IMR-90 (cell line): Measurements from ENCODE around the gene PCMTD2. TPM values are rescaled to one million over a fixed set of nuclear protein-coding genes. Genes with fewer than 3 reads are reported as not detected.

Experiments used
- ATAC-seq: fragments of 200-7000 bp; cut with Tn5 transposase; 2 replicates; pipeline ENCODE4 v1.9.1; 2020; ENCODE audit warnings: low read depth, mild to moderate bottlenecking, moderate library complexity
- BruUV-seq: library from RNA; stranded (reverse); fragments of 400-500 nt; replicated peaks from 2 replicates; lab custom pipeline; 2021; lab: Mats Ljungman, UMichigan
- CTCF ChIA-PET: fragments of 300-600 bp; formaldehyde crosslinking; extraction: SDS; loops from one replicate; lab custom pipeline; 2021; ENCODE audit warnings: antibody characterized with exemption; lab: Yijun Ruan, JAX
- POLR2A ChIA-PET: fragments of 300-600 bp; sonication (Branson Sonifier 250); formaldehyde crosslinking; loops from one replicate; lab custom pipeline; 2022; ENCODE audit warnings: antibody characterized with exemption; ENCODE audit not compliant: unreplicated experiment; lab: Charles Lee
- DNase-seq: peaks from one replicate; pipeline ENCODE4 v3.0.0; 2013
- H2AFZ ChIP-seq: replicated peaks from 2 replicates; pipeline ENCODE3; 2013; ENCODE audit warnings: low read length, mild to moderate bottlenecking; ENCODE audit not compliant: poor library complexity
- H2AK5ac ChIP-seq: 2 replicates; pipeline ENCODE4 v1.6.1; 2013; ENCODE audit warnings: low read depth, low read length, inconsistent platforms
- H2AK9ac ChIP-seq: replicated peaks from 2 replicates; pipeline ENCODE3; 2013; ENCODE audit warnings: mild to moderate bottlenecking, low read depth, low read length, moderate library complexity; ENCODE audit not compliant: poor library complexity
- H2BK120ac ChIP-seq: 2 replicates; pipeline ENCODE4 v1.6.1; 2013; ENCODE audit warnings: low read depth, low read length, inconsistent platforms
- H2BK15ac ChIP-seq: 3 replicates; pipeline ENCODE4 v1.6.1; 2013; ENCODE audit warnings: low read depth, low read length, inconsistent platforms
- H2BK20ac ChIP-seq: 2 replicates; pipeline ENCODE4 v1.6.1; 2013; ENCODE audit warnings: low read depth, mild to moderate bottlenecking, inconsistent platforms, low read length, moderate library complexity
- H2BK5ac ChIP-seq: 2 replicates; pipeline ENCODE4 v1.6.1; 2013; ENCODE audit warnings: mild to moderate bottlenecking, low read depth, low read length, inconsistent platforms; ENCODE audit not compliant: poor library complexity, severe bottlenecking
- H3K14ac ChIP-seq: replicated peaks from 2 replicates; pipeline ENCODE4 v1.6.1; 2013; ENCODE audit warnings: low read depth, low read length, inconsistent platforms
- H3K18ac ChIP-seq: 2 replicates; pipeline ENCODE4 v1.6.1; 2013; ENCODE audit warnings: low read depth, low read length, control low read depth
- H3K23ac ChIP-seq: 2 replicates; pipeline ENCODE4 v1.6.1; 2013; ENCODE audit warnings: low read depth, low read length, inconsistent platforms
- H3K27ac ChIP-seq: 2 replicates; pipeline ENCODE4 v1.5.1; 2013; ENCODE audit warnings: mild to moderate bottlenecking, control low read depth, low read length; ENCODE audit not compliant: insufficient read depth
- H3K27me3 ChIP-seq: 2 replicates; pipeline ENCODE4 v1.6.1; 2013; ENCODE audit warnings: low read length; ENCODE audit not compliant: control insufficient read depth, insufficient read depth
- H3K36me3 ChIP-seq: 2 replicates; pipeline ENCODE4 v1.6.1; 2013; ENCODE audit warnings: low read length, mixed read lengths; ENCODE audit not compliant: control insufficient read depth, insufficient read depth
- H3K4ac ChIP-seq: 2 replicates; pipeline ENCODE4 v1.6.1; 2013; ENCODE audit warnings: low read depth, low read length, inconsistent platforms
- H3K4me1 ChIP-seq: 2 replicates; pipeline ENCODE4 v1.6.1; 2013; ENCODE audit warnings: low read length, mixed read lengths; ENCODE audit not compliant: control insufficient read depth, insufficient read depth
- H3K4me2 ChIP-seq: 2 replicates; pipeline ENCODE4 v1.6.1; 2013; ENCODE audit warnings: low read depth, mild to moderate bottlenecking, control low read depth, low read length, moderate library complexity
- H3K4me3 ChIP-seq: 2 replicates; pipeline ENCODE4 v1.5.1; 2013; ENCODE audit warnings: low read depth, mild to moderate bottlenecking, control low read depth, low read length, moderate library complexity; ENCODE audit not compliant: insufficient read depth
- H3K56ac ChIP-seq: 2 replicates; pipeline ENCODE4 v1.6.1; 2013; ENCODE audit warnings: low read length, inconsistent platforms; ENCODE audit not compliant: insufficient read depth; ENCODE audit errors: extremely low read depth
- H3K79me1 ChIP-seq, 2 experiments: 2 replicates each; pipeline ENCODE4 v1.6.1; 2013; ENCODE audit warnings: low read length in 2 of 2, inconsistent platforms in 1 of 2, low read depth in 1 of 2
- H3K9ac ChIP-seq: 2 replicates; pipeline ENCODE4 v1.6.1; 2013; ENCODE audit warnings: low read depth, low read length, control low read depth
- H3K9me1 ChIP-seq: 2 replicates; pipeline ENCODE4 v1.6.1; 2013; ENCODE audit warnings: low read length, inconsistent platforms; ENCODE audit not compliant: insufficient read depth
- H3K9me3 ChIP-seq: 2 replicates; pipeline ENCODE4 v1.6.1; 2013; ENCODE audit warnings: low read length; ENCODE audit not compliant: control insufficient read depth, insufficient read depth
- H4K20me1 ChIP-seq: 2 replicates; pipeline ENCODE4 v1.6.1; 2013; ENCODE audit warnings: low read length, inconsistent platforms; ENCODE audit not compliant: insufficient read depth
- H4K5ac ChIP-seq: 2 replicates; pipeline ENCODE4 v1.6.1; 2013; ENCODE audit warnings: mild to moderate bottlenecking, low read depth, low read length, control low read depth
- H4K8ac ChIP-seq, 2 experiments: 2 replicates each; pipeline ENCODE4 v1.6.1; 2013; ENCODE audit warnings: low read depth in 2 of 2, low read length in 2 of 2, control low read depth in 1 of 2, inconsistent platforms in 1 of 2
- H4K91ac ChIP-seq: 2 replicates; pipeline ENCODE4 v1.6.1; 2013; ENCODE audit warnings: low read depth, low read length, inconsistent platforms; ENCODE audit not compliant: insufficient read depth
- CEBPB ChIP-seq: IDR thresholded peaks from 2 replicates; pipeline ENCODE4 v1.6.1; 2012; ENCODE audit warnings: low read depth, low read length, improper control_type of control experiment
- CHD1 ChIP-seq: IDR thresholded peaks from 2 replicates; pipeline ENCODE4 v1.6.1; 2012; ENCODE audit warnings: low read depth, low read length, improper control_type of control experiment
- MAFK ChIP-seq: IDR thresholded peaks from 2 replicates; pipeline ENCODE4 v1.6.1; 2012; ENCODE audit warnings: low read depth, low read length, improper control_type of control experiment
- POLR2A ChIP-seq: IDR thresholded peaks from 2 replicates; pipeline ENCODE4 v1.6.1; 2012; ENCODE audit warnings: mild to moderate bottlenecking, low read depth, low read length
- RCOR1 ChIP-seq: IDR thresholded peaks from 2 replicates; pipeline ENCODE4 v1.6.1; 2012; ENCODE audit warnings: mild to moderate bottlenecking, low read length, improper control_type of control experiment; ENCODE audit not compliant: insufficient replicate concordance
- RFX5 ChIP-seq: IDR thresholded peaks from 2 replicates; pipeline ENCODE4 v1.8.0; 2012; ENCODE audit warnings: low read depth, mild to moderate bottlenecking, low read length, moderate library complexity
- WGBS, 2 experiments: methylation state at CpG; one replicate each; pipeline versions ENCODE4 v1.1.5 to v1.1.7; 2013; ENCODE audit warnings: missing lambda C conversion rate in 2 of 2; ENCODE audit not compliant: insufficient read length in 1 of 2; ENCODE audit errors: extremely low coverage in 2 of 2; 5-methylcytosine and 5-hydroxymethylcytosine counted together
- dilution Hi-C: fragments of 300-500 bp; cut with HindIII; formaldehyde crosslinking; loops from one replicate; pipeline ENCODE4 v1.14.3; 2018; ENCODE audit warnings: low sequenced_read_pairs; ENCODE audit not compliant: unreplicated experiment
- in situ Hi-C: fragments of 300-500 bp; cut with MboI; formaldehyde crosslinking; loops from 3 replicates; pipeline ENCODE4 v1.14.3; 2019; ENCODE audit warnings: low sequenced_read_pairs, inconsistent platforms, mixed read lengths
- intact Hi-C: fragments of 100-400 bp; cut with micrococcal nuclease; formaldehyde crosslinking; loops from 2 replicates; pipeline ENCODE4 v1.10.0; 2022
- polyA plus RNA-seq, 3 experiments: library from polyadenylated mRNA; depleted of rRNA; stranded (reverse); fragments of >200 nt; gene quantifications; 2 replicates each; pipeline ENCODE4 v1.2.3, GENCODE V29; 2012; ENCODE audit warnings: low replicate concordance in 1 of 3
- total RNA-seq: library from RNA; depleted of rRNA; stranded (reverse); fragments of >200 nt; gene quantifications from 2 replicates; pipeline ENCODE4 v1.2.3, GENCODE V29; 2012
- TF ChIP-seq, protein P1 (sequence below): fragments of 150-350 bp; IDR thresholded peaks from 2 replicates; pipeline ENCODE4 v1.6.1; 2016; ENCODE audit warnings: low read depth, mild to moderate bottlenecking, low read length, moderate library complexity, borderline replicate concordance

Gene PCMTD2
- total and polyA plus RNA-seq, 2 of the 4 experiments (the other 2 are of a cell fraction) = 23.6 to 28.3 TPM

DNA sequence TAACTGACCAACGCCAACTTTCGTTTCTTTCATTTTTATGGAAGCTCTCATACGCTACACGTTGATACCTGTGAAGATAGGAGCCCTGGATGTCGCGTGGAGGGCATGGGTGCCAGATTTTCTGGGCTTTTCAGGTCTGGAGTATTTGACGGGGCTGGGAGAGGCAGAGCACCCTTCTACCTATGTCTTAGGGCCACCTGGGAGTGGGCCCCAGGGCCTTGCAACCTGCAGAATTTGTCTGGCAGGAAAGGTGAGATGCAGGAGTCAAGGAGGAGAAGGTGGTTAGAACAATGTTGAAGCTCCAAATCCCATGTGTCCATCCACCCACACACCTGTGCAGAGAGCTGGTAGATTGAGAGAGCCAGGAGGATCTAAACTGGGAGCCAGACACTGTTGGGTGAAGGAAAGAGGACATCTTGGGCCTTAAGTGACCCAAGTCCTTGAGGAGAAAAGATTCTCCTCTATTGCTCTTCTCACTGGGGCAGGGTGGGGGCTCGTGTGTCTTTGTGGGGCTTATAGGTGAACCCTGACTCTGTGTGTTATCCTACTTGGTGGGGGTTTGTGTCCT is 27.4 kb upstream of the PCMTD2 start:
- H3K79me1 ChIP-seq = no peaks in the 10 kb centered on the region; a peak in 1 of 4 replicates
- H3K4me3 ChIP-seq = no peak overlapping the region
- H3K9me1 ChIP-seq = peaks cover 19% of the 10 kb centered on the region
- in situ Hi-C loops = no loop called here
- dilution Hi-C loops = no loop called here
- H3K36me3 ChIP-seq = no peaks in the 10 kb centered on the region
- H4K8ac ChIP-seq = no peak overlapping the region
- ATAC-seq (no peak), DNase-seq (no peak)
- no peak overlapping the region for H3K9ac ChIP-seq
- H4K20me1 ChIP-seq = no peaks in the 10 kb centered on the region
- no peak overlapping the region for H3K27ac ChIP-seq
- CTCF ChIA-PET = no interaction called here
- H3K4me1 ChIP-seq = peaks cover 19% of the 10 kb centered on the region
- H2AK9ac ChIP-seq = no peak overlapping the region
- TF ChIP-seq MAFK (no peak), POLR2A (no peak), CEBPB (no peak), RCOR1 (no peak), CHD1 (no peak), RFX5 (no peak)
- TF ChIP-seq, protein P1, sequence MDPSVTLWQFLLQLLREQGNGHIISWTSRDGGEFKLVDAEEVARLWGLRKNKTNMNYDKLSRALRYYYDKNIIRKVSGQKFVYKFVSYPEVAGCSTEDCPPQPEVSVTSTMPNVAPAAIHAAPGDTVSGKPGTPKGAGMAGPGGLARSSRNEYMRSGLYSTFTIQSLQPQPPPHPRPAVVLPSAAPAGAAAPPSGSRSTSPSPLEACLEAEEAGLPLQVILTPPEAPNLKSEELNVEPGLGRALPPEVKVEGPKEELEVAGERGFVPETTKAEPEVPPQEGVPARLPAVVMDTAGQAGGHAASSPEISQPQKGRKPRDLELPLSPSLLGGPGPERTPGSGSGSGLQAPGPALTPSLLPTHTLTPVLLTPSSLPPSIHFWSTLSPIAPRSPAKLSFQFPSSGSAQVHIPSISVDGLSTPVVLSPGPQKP = no peak
- no peak overlapping the region for H2BK20ac ChIP-seq
- no CpG with 5 or more reads among the region's 8 CpGs for WGBS, 2 experiments
- no peak overlapping the region for H2AK5ac ChIP-seq
- H3K56ac ChIP-seq = no peak overlapping the region
- H3K27me3 ChIP-seq = peaks cover 6% of the 10 kb centered on the region; the same call in 1 of the 2 replicates
- H3K4ac ChIP-seq = no peak overlapping the region
- no peak overlapping the region for H3K14ac ChIP-seq
- no peaks in the 10 kb centered on the region for H3K9me3 ChIP-seq
- H3K23ac ChIP-seq = no peak overlapping the region
- intact Hi-C loops = no loop called here
- no peak overlapping the region for H2BK5ac ChIP-seq
- no peak overlapping the region for H3K18ac ChIP-seq
- H2BK15ac ChIP-seq = no peak overlapping the region
- H4K91ac ChIP-seq = no peak overlapping the region
- H3K4me2 ChIP-seq = no peak overlapping the region
- H4K5ac ChIP-seq = no peak overlapping the region
- H2BK120ac ChIP-seq = no peak overlapping the region
- no TSS peak for BruUV-seq
- no peak overlapping the region for H2AFZ ChIP-seq
- POLR2A ChIA-PET = no interaction called here
